Measurements from ENCODE around the gene MYO9B. TPM values are rescaled to one million over a fixed set of nuclear protein-coding genes. Genes with fewer than 3 reads are reported as not detected.

The MYO9B gene
- total RNA-seq, 1 experiment from 2014 or later: 94.3 TPM

DNA sequence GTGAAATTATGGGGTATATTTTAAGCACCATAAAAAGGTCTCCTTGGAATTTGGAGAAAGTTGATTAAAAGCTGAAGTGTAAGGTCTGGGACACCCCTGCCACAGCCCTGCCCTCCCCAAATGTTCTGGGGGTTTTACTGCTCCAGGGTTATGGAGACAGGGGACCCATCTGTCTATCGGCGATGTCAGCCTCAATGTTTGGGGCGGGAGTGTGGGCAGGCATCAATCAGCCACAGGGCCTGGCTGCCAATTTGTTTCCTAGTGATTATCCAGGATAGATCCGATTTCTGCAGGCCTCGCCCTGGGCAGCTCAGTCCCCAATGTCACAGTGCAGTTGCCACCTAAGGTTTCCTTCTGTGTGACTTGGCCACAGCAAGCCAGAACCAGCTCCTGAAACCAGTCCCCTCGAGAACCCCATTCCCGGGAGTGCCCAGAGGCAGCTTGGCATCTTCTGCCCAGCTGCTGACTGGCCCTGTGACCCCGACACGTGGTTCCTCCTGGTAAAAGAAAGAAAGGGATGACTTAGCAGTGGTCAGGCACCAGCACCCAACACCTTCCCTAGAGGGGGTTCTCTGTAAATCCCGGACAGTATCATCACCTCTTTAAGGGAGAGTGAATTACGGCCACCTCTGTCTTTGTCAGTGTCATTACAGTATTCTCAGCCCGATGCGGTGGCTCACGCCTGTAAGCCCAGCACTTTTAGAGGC, 41.6 kb downstream of the MYO9B start:
- POLR2A ChIA-PET: no interaction called here
- H3K4me1 Mint-ChIP-seq: peaks cover 55% of the 10 kb centered on the region
- DNase-seq (ENCODE audit: low spot score): no peak

DNA sequence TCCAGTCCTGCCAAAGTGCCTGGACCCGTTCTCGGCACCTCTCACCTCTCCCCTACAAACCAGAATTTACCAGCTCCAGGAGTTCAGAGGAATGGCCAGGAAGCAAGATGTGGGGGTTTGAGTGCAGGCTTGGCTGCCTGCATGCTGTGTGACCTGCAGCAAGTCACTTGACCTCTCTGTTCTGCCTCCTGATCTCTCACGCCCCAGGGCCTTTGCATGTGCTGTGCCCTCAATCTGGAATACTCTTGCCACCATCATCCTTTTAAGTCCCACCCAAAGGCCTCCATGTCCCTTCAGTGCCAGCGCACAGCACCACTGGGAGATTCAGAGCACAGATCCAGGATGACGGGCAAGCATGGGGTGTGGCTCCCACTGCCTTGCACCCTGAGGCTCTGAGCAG, 43.4 kb downstream of the MYO9B start:
- Mint-ChIP-seq H3K27me3 (ENCODE audit: low read depth) (no peaks in the 10 kb centered on the region), H3K4me1 (peaks cover 40% of the 10 kb centered on the region), H3K4me3 (no peak overlapping the region), H3K27ac (no peak overlapping the region), H3K9me3 (no peaks in the 10 kb centered on the region), H3K36me3 (0 out of 2 replicates have a peak, but pooled peaks cover 5% of the 10 kb centered on the region)
- POLR2A ChIA-PET: no interaction called here
- ATAC-seq (no peak), DNase-seq (ENCODE audit: low spot score) (no peak)
- CTCF ChIA-PET: no interaction called here
- TF ChIP-seq FOXP1 (CRISPR knock-in tag; IDR thresholded peaks at IDR 0.05; ENCODE audit: borderline replicate concordance) (no peak), ELF4 (CRISPR knock-in tag; IDR thresholded peaks at IDR 0.05; ENCODE audit: low read depth) (no peak), ZNF121 (CRISPR knock-in tag; IDR thresholded peaks at IDR 0.05) (0 out of 2 replicates have a peak, but pooled peaks have one; percentile 5), GRHL2 (CRISPR knock-in tag; IDR thresholded peaks at IDR 0.05; ENCODE audit: insufficient replicate concordance, severe bottlenecking) (no peak), GTF2I (CRISPR knock-in tag; conservative IDR thresholded peaks at IDR 0.05) (peak; percentile 95)

More for the DNA sequence above, 41.6 kb downstream of the MYO9B start:
- Mint-ChIP-seq H3K27ac (no peak overlapping the region), H3K27me3 (ENCODE audit: low read depth) (no peaks in the 10 kb centered on the region), H3K36me3 (0 out of 2 replicates have a peak, but pooled peaks cover 5% of the 10 kb centered on the region), H3K4me3 (no peak overlapping the region), H3K9me3 (no peaks in the 10 kb centered on the region)
- CTCF ChIA-PET: no interaction called here
- ATAC-seq: no peak
- TF ChIP-seq ESRRA (CRISPR knock-in tag; IDR thresholded peaks at IDR 0.05; ENCODE audit: borderline replicate concordance) (no peak), RELA (CRISPR knock-in tag; IDR thresholded peaks at IDR 0.05; ENCODE audit: borderline replicate concordance) (no peak), ZNF121 (CRISPR knock-in tag; IDR thresholded peaks at IDR 0.05) (no peak), SMAD4 (CRISPR knock-in tag; IDR thresholded peaks at IDR 0.05) (no peak), MXD4 (CRISPR knock-in tag; IDR thresholded peaks at IDR 0.05; ENCODE audit: borderline replicate concordance) (no peak), TP53 (CRISPR knock-in tag; IDR thresholded peaks at IDR 0.05) (no peak), TEAD4 (CRISPR knock-in tag; IDR thresholded peaks at IDR 0.05) (no peak), NFE2L1 (CRISPR knock-in tag; IDR thresholded peaks at IDR 0.05) (no peak), ATF1 (CRISPR knock-in tag; IDR thresholded peaks at IDR 0.05) (no peak), ZBTB21 (CRISPR knock-in tag; IDR thresholded peaks at IDR 0.05; ENCODE audit: borderline replicate concordance) (no peak)
- TF ChIP-seq, protein P1, sequence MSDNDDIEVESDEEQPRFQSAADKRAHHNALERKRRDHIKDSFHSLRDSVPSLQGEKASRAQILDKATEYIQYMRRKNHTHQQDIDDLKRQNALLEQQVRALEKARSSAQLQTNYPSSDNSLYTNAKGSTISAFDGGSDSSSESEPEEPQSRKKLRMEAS (CRISPR knock-in tag; IDR thresholded peaks at IDR 0.05): no peak
- TF ChIP-seq, protein P2, sequence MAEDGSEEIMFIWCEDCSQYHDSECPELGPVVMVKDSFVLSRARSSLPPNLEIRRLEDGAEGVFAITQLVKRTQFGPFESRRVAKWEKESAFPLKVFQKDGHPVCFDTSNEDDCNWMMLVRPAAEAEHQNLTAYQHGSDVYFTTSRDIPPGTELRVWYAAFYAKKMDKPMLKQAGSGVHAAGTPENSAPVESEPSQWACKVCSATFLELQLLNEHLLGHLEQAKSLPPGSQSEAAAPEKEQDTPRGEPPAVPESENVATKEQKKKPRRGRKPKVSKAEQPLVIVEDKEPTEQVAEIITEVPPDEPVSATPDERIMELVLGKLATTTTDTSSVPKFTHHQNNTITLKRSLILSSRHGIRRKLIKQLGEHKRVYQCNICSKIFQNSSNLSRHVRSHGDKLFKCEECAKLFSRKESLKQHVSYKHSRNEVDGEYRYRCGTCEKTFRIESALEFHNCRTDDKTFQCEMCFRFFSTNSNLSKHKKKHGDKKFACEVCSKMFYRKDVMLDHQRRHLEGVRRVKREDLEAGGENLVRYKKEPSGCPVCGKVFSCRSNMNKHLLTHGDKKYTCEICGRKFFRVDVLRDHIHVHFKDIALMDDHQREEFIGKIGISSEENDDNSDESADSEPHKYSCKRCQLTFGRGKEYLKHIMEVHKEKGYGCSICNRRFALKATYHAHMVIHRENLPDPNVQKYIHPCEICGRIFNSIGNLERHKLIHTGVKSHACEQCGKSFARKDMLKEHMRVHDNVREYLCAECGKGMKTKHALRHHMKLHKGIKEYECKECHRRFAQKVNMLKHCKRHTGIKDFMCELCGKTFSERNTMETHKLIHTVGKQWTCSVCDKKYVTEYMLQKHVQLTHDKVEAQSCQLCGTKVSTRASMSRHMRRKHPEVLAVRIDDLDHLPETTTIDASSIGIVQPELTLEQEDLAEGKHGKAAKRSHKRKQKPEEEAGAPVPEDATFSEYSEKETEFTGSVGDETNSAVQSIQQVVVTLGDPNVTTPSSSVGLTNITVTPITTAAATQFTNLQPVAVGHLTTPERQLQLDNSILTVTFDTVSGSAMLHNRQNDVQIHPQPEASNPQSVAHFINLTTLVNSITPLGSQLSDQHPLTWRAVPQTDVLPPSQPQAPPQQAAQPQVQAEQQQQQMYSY (CRISPR knock-in tag; IDR thresholded peaks at IDR 0.05): no peak
- TF ChIP-seq, protein P3, sequence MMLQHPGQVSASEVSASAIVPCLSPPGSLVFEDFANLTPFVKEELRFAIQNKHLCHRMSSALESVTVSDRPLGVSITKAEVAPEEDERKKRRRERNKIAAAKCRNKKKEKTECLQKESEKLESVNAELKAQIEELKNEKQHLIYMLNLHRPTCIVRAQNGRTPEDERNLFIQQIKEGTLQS (CRISPR knock-in tag; conservative IDR thresholded peaks at IDR 0.05): no peak
- TF ChIP-seq, protein P4, sequence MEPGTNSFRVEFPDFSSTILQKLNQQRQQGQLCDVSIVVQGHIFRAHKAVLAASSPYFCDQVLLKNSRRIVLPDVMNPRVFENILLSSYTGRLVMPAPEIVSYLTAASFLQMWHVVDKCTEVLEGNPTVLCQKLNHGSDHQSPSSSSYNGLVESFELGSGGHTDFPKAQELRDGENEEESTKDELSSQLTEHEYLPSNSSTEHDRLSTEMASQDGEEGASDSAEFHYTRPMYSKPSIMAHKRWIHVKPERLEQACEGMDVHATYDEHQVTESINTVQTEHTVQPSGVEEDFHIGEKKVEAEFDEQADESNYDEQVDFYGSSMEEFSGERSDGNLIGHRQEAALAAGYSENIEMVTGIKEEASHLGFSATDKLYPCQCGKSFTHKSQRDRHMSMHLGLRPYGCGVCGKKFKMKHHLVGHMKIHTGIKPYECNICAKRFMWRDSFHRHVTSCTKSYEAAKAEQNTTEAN (CRISPR knock-in tag; IDR thresholded peaks at IDR 0.05): no peak
- TF ChIP-seq, protein P5, sequence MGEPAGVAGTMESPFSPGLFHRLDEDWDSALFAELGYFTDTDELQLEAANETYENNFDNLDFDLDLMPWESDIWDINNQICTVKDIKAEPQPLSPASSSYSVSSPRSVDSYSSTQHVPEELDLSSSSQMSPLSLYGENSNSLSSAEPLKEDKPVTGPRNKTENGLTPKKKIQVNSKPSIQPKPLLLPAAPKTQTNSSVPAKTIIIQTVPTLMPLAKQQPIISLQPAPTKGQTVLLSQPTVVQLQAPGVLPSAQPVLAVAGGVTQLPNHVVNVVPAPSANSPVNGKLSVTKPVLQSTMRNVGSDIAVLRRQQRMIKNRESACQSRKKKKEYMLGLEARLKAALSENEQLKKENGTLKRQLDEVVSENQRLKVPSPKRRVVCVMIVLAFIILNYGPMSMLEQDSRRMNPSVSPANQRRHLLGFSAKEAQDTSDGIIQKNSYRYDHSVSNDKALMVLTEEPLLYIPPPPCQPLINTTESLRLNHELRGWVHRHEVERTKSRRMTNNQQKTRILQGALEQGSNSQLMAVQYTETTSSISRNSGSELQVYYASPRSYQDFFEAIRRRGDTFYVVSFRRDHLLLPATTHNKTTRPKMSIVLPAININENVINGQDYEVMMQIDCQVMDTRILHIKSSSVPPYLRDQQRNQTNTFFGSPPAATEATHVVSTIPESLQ (CRISPR knock-in tag; IDR thresholded peaks at IDR 0.05): no peak
- TF ChIP-seq, protein P6, sequence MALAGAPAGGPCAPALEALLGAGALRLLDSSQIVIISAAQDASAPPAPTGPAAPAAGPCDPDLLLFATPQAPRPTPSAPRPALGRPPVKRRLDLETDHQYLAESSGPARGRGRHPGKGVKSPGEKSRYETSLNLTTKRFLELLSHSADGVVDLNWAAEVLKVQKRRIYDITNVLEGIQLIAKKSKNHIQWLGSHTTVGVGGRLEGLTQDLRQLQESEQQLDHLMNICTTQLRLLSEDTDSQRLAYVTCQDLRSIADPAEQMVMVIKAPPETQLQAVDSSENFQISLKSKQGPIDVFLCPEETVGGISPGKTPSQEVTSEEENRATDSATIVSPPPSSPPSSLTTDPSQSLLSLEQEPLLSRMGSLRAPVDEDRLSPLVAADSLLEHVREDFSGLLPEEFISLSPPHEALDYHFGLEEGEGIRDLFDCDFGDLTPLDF (CRISPR knock-in tag; IDR thresholded peaks at IDR 0.05): no peak
